Neural progenitor cell (in vitro differentiated cells): ENCODE measurements around the gene SYT17. TPM values are rescaled to one million over a fixed set of nuclear protein-coding genes. Genes with fewer than 3 reads are reported as not detected.

Experiments
- DNase-seq: peaks from one replicate; pipeline ENCODE4 v3.0.0-alpha.2; 2016; ENCODE audit warnings: low spot score
- H2AFZ ChIP-seq: fragments of 200-600 bp; sonication (generic); replicated peaks from 2 replicates; pipeline ENCODE4 v1.6.1; 2016; ENCODE audit warnings: antibody characterized with exemption
- H3F3A ChIP-seq: fragments of 200-600 bp; sonication (generic); 2 replicates; pipeline ENCODE4 v1.6.1; 2016; ENCODE audit warnings: antibody characterized with exemption, low read depth
- H3K27ac ChIP-seq: fragments of 200-600 bp; sonication (generic); 2 replicates; pipeline ENCODE4 v1.5.1; 2016; ENCODE audit warnings: mild to moderate bottlenecking
- H3K27me3 ChIP-seq: fragments of 200-600 bp; sonication (generic); 2 replicates; pipeline ENCODE4 v1.6.1; 2016; ENCODE audit warnings: mild to moderate bottlenecking, moderate library complexity
- H3K36me3 ChIP-seq: fragments of 200-600 bp; sonication (generic); 2 replicates; pipeline ENCODE4 v1.5.1; 2016
- H3K4me1 ChIP-seq: fragments of 200-600 bp; sonication (generic); 2 replicates; pipeline ENCODE4 v1.6.1; 2016; ENCODE audit warnings: mixed run types
- H3K4me2 ChIP-seq: fragments of 200-600 bp; sonication (generic); 2 replicates; pipeline ENCODE4 v1.6.1; 2016
- H3K4me3 ChIP-seq: fragments of 200-600 bp; sonication (generic); 2 replicates; pipeline ENCODE4 v1.5.1; 2016
- H3K79me2 ChIP-seq: fragments of 200-600 bp; sonication (generic); 2 replicates; pipeline ENCODE4 v1.6.1; 2016; ENCODE audit warnings: low read depth
- H3K9ac ChIP-seq: fragments of 200-600 bp; sonication (generic); 2 replicates; pipeline ENCODE4 v1.6.1; 2016
- H3K9me3 ChIP-seq: fragments of 200-600 bp; sonication (generic); 2 replicates; pipeline ENCODE4 v1.5.1; 2016; ENCODE audit warnings: low read depth
- H4K20me1 ChIP-seq: fragments of 200-600 bp; sonication (generic); 2 replicates; pipeline ENCODE4 v1.6.1; 2016; ENCODE audit warnings: low read depth
- H3K27ac Mint-ChIP-seq: 3 replicates; pipeline ENCODE4 v1.8.0; 2021; ENCODE audit warnings: mixed read lengths
- H3K27me3 Mint-ChIP-seq: 2 replicates; pipeline ENCODE4 v1.8.0; 2022; ENCODE audit warnings: low read depth, mild to moderate bottlenecking, inconsistent platforms, moderate library complexity, mixed read lengths; ENCODE audit not compliant: insufficient read depth
- H3K36me3 Mint-ChIP-seq: 3 replicates; pipeline ENCODE4 v1.8.0; 2021; ENCODE audit warnings: mixed read lengths
- H3K4me1 Mint-ChIP-seq: 3 replicates; pipeline ENCODE4 v1.8.0; 2021; ENCODE audit warnings: mixed read lengths
- H3K4me3 Mint-ChIP-seq: 3 replicates; pipeline ENCODE4 v1.8.0; 2021; ENCODE audit warnings: mild to moderate bottlenecking, moderate library complexity, mixed read lengths
- H3K9me3 Mint-ChIP-seq: 3 replicates; pipeline ENCODE4 v1.8.0; 2020; ENCODE audit warnings: mixed read lengths
- CTCF ChIP-seq: fragments of 200-600 bp; sonication (generic); IDR thresholded peaks from 2 replicates; pipeline ENCODE4 v1.5.1; 2017; ENCODE audit warnings: antibody characterized with exemption, mild to moderate bottlenecking
- EZH2 ChIP-seq: fragments of 200-600 bp; sonication (generic); IDR thresholded peaks from 2 replicates; pipeline ENCODE4 v1.6.1; 2017; ENCODE audit warnings: antibody characterized with exemption, mild to moderate bottlenecking, moderate library complexity
- EZH2phosphoT487 ChIP-seq: fragments of 200-600 bp; sonication (generic); IDR thresholded peaks from 2 replicates; pipeline ENCODE4 v1.6.1; 2017; ENCODE audit warnings: antibody characterized with exemption
- total RNA-seq: library from RNA; depleted of rRNA; stranded (reverse); fragments of >200 nt; gene quantifications from 2 replicates; pipeline ENCODE4 v1.2.3, GENCODE V29; 2015; ENCODE audit warnings: low replicate concordance

The SYT17 gene
- total RNA-seq, 1 donor from 2014 or later = 7.2 TPM

DNA sequence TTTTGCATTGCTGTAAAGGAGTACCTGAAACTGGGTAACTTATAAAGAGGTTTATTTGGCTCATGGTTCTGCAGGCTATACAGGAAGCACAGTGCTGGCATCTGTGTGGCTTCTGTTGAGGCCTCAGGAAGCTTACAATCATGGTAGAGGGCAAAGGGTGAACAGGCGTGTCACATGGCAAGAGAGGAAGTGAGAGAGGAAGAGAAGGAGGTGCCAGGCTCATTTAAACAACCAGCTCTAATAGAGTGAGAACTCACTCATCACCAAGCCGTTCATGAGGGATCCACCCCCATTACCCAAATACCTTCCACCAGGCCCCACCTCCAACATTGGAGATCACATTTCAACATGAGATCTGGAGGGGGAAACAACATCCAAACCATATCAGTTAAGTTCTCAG, 101.1 kb downstream of the SYT17 start:
- no peak overlapping the region for H3K4me3 ChIP-seq

GRCh38 chr16:19274165-19274797, 106.2 kb downstream of the SYT17 start:
- Histone ChIP-seq H3K4me3 (no peak overlapping the region), H3K36me3 (no peaks in the 10 kb centered on the region), H3K79me2 (no peaks in the 10 kb centered on the region), H2AFZ (no peak overlapping the region), H3K4me2 (no peak overlapping the region), H3K27me3 (no peaks in the 10 kb centered on the region), H3K4me1 (peaks cover 7% of the 10 kb centered on the region), H3K27ac (no peak overlapping the region), H4K20me1 (no peaks in the 10 kb centered on the region), H3K9me3 (no peaks in the 10 kb centered on the region), H3F3A (no peaks in the 10 kb centered on the region), H3K9ac (no peak overlapping the region)
- Mint-ChIP-seq H3K36me3 (peaks cover 10% of the 10 kb centered on the region), H3K4me1 (peaks cover 9% of the 10 kb centered on the region), H3K9me3 (peaks cover 11% of the 10 kb centered on the region), H3K4me3 (no peak overlapping the region), H3K27me3 (no peaks in the 10 kb centered on the region), H3K27ac (no peak overlapping the region)
- no peak for TF ChIP-seq EZH2
- TF ChIP-seq EZH2phosphoT487 = no peak
- TF ChIP-seq CTCF = no peak
- no peak for DNase-seq

More for the DNA sequence above, 101.1 kb downstream of the SYT17 start:
- peaks cover 19% of the 10 kb centered on the region for H3K9me3 Mint-ChIP-seq
- H3F3A ChIP-seq = peaks cover 8% of the 10 kb centered on the region
- H3K79me2 ChIP-seq = no peaks in the 10 kb centered on the region
- peaks cover 25% of the 10 kb centered on the region for H3K36me3 Mint-ChIP-seq
- DNase-seq = no peak
- H3K9me3 ChIP-seq = no peaks in the 10 kb centered on the region
- H3K4me3 Mint-ChIP-seq = no peak overlapping the region
- peaks cover 9% of the 10 kb centered on the region for H3K4me1 ChIP-seq
- H3K27me3 ChIP-seq = no peaks in the 10 kb centered on the region
- H3K36me3 ChIP-seq = peaks cover 3% of the 10 kb centered on the region
- no peak overlapping the region for H3K27ac ChIP-seq
- H3K4me2 ChIP-seq = no peak overlapping the region
- no peak overlapping the region for H2AFZ ChIP-seq
- H3K27ac Mint-ChIP-seq = no peak overlapping the region
- peaks cover 7% of the 10 kb centered on the region for H3K4me1 Mint-ChIP-seq
- H3K27me3 Mint-ChIP-seq = no peaks in the 10 kb centered on the region
- no peak overlapping the region for H3K9ac ChIP-seq
- TF ChIP-seq EZH2phosphoT487 (no peak), EZH2 (no peak), CTCF (no peak)
- no peaks in the 10 kb centered on the region for H4K20me1 ChIP-seq

DNA sequence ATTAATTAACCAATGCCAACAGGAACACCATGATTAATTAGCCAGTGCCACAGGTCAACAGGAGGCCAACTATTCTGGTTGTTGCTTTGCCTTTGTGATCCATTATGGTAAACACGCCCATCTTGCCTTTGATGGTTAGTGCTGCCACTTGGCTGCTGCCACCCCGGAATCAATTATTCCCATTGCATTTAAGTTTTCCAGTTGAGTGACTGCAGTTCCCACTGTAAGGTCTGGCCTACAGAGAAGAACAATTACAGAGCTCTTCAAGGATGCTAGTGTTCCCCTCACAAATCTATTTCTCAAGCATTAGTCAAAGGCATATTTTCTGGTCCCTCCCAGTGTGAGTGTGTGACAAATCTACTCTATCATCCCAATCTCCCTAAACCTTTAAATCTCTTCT, 110.4 kb downstream of the SYT17 start:
- Histone ChIP-seq H3F3A (no peaks in the 10 kb centered on the region), H3K4me3 (no peak overlapping the region), H3K9me3 (no peaks in the 10 kb centered on the region), H2AFZ (no peak overlapping the region), H3K79me2 (no peaks in the 10 kb centered on the region), H3K36me3 (no peaks in the 10 kb centered on the region), H4K20me1 (no peaks in the 10 kb centered on the region), H3K27me3 (no peaks in the 10 kb centered on the region), H3K4me2 (no peak overlapping the region), H3K9ac (no peak overlapping the region), H3K4me1 (peaks cover 7% of the 10 kb centered on the region), H3K27ac (no peak overlapping the region)
- H3K9me3 Mint-ChIP-seq = peaks cover 15% of the 10 kb centered on the region
- H3K27me3 Mint-ChIP-seq = no peaks in the 10 kb centered on the region
- peaks cover 10% of the 10 kb centered on the region for H3K4me1 Mint-ChIP-seq
- H3K4me3 Mint-ChIP-seq = no peak overlapping the region
- H3K36me3 Mint-ChIP-seq = peaks cover 10% of the 10 kb centered on the region
- TF ChIP-seq EZH2 = no peak
- TF ChIP-seq EZH2phosphoT487 = no peak
- TF ChIP-seq CTCF = no peak
- DNase-seq = no peak
- no peak overlapping the region for H3K27ac Mint-ChIP-seq
